ENCODE measurements around the gene MICAL2. TPM values are rescaled to one million over a fixed set of nuclear protein-coding genes. Genes with fewer than 3 reads are reported as not detected.

MICAL2 gene
- total and polyA plus RNA-seq, 10 of the 15 experiments (the other 5 are each of a cell fraction or from before 2014, with no cell fraction given) = 0.90 to 5.6 (median 2.4) TPM

- no peaks in the 10 kb centered on the region for H3K36me3 ChIP-seq (ENCODE audit: control insufficient read depth in 2 of 2, insufficient read depth in 2 of 2, low read length in 1 of 2)
- H3K27ac ChIP-seq (ENCODE audit: control insufficient read depth, insufficient read depth) = no peak overlapping the region
- ChIA-PET CTCF (interaction anchor here (1.2 to 8.3 kb wide), 6 partner anchors 14 to 192 kb away, joined by 3 to 104 read pairs (median 29); no protein-coding TSS in a partner anchor), RAD21 (ENCODE audit: unreplicated experiment) (interaction anchor here (1.2 to 2.4 kb wide), 2 partner anchors 81 to 191 kb away, joined by 3 to 6 read pairs; no protein-coding TSS in a partner anchor), SMC1A (ENCODE audit: uncharacterized antibody, unreplicated experiment) (interaction anchor here (1.0 to 3.0 kb wide), 5 partner anchors 39 to 191 kb away, joined by 3 to 12 read pairs (median 5); no protein-coding TSS in a partner anchor), POLR2A (no interaction called here)
- WGBS (ENCODE audit: insufficient coverage, insufficient replicate concordance, low lambda C conversion rate, missing lambda C conversion rate) = 26% methylated on average over 4 of the region's 4 CpGs
- H2AFZ ChIP-seq (ENCODE audit: control insufficient read depth, low read depth, low read length) = no peak overlapping the region
- no peaks in the 10 kb centered on the region; a peak in 1 of 4 replicates for H3K27me3 ChIP-seq (replicated peaks in 1 of 2; ENCODE audit: control insufficient read depth in 2 of 2, insufficient read depth in 2 of 2, low read length in 1 of 2)
- H3K9me3 ChIP-seq (replicated peaks; ENCODE audit: control insufficient read depth, insufficient read depth, low read length) = no peaks in the 10 kb centered on the region
- FAIRE-seq (no peak), ATAC-seq (no peak), DNase-seq (ENCODE audit: low read depth, low spot score) (no peak)
- TF ChIP-seq RAD51 (IDR thresholded peaks at IDR 0.05) = no peak
- no peak for TF ChIP-seq TCF7 (IDR thresholded peaks at IDR 0.05; ENCODE audit: borderline replicate concordance)
- TF ChIP-seq TARDBP (IDR thresholded peaks at IDR 0.05; ENCODE audit: borderline replicate concordance) = no peak
- TF ChIP-seq TCF3 (IDR thresholded peaks at IDR 0.05; ENCODE audit: borderline replicate concordance, insufficient read depth, low read depth, low read length) = no peak
- no peak for TF ChIP-seq EGR1 (IDR thresholded peaks at IDR 0.05; ENCODE audit: borderline replicate concordance in 1 of 2, low read depth in 2 of 2, low read length in 2 of 2)
- no peak for TF ChIP-seq KAT2A (conservative IDR thresholded peaks at IDR 0.05; ENCODE audit: control insufficient read depth, low read depth, low read length)
- no peak for TF ChIP-seq MEF2B (IDR thresholded peaks at IDR 0.05; ENCODE audit: partially characterized antibody, poor library complexity, severe bottlenecking)
- TF ChIP-seq ZBTB40 (IDR thresholded peaks at IDR 0.05; ENCODE audit: borderline replicate concordance) = no peak
- TF ChIP-seq MXI1 (IDR thresholded peaks at IDR 0.05; ENCODE audit: low read depth, low read length) = no peak
- no peak for TF ChIP-seq HCFC1 (IDR thresholded peaks at IDR 0.05; ENCODE audit: low read length)
- no peak for TF ChIP-seq NR2F1 (conservative IDR thresholded peaks at IDR 0.05)
- no peak for TF ChIP-seq ZBED1 (IDR thresholded peaks at IDR 0.05; ENCODE audit: borderline replicate concordance)
- TF ChIP-seq RFX5 (IDR thresholded peaks at IDR 0.05; ENCODE audit: low read depth, low read length) = no peak
- no peak for TF ChIP-seq MEF2A (IDR thresholded peaks at IDR 0.05; ENCODE audit: insufficient read depth, low read depth, low read length)
- no peak for TF ChIP-seq LARP7 (IDR thresholded peaks at IDR 0.05)
- TF ChIP-seq HDAC2 (IDR thresholded peaks at IDR 0.05) = no peak
- no peak for TF ChIP-seq PAX8 (IDR thresholded peaks at IDR 0.05)
- H3K4me1 ChIP-seq (ENCODE audit: control insufficient read depth, insufficient read depth, low read length) = peaks cover 7% of the 10 kb centered on the region
- intact Hi-C loops (cut with micrococcal nuclease; ENCODE audit: unreplicated experiment) (no loop called here), in situ Hi-C loops (cut with MboI) (loop anchor here (5.0 kb wide), 1 partner anchor 191 kb away; no protein-coding TSS in a partner anchor)
- H3K4me2 ChIP-seq (ENCODE audit: control insufficient read depth, insufficient read depth) = no peak overlapping the region
- no peaks in the 10 kb centered on the region for H3K79me2 ChIP-seq (ENCODE audit: control insufficient read depth, insufficient read depth, low read length)
- no peak overlapping the region for H3K4me3 ChIP-seq
- BruUV-seq (replicated peaks) = no TSS peak
- no peak overlapping the region for H3K9ac ChIP-seq (ENCODE audit: control insufficient read depth, insufficient read depth, low read length)
- H4K20me1 ChIP-seq (ENCODE audit: control insufficient read depth, insufficient read depth) = no peaks in the 10 kb centered on the region
Observed at GRCh38 chr11:12238420-12238819, 128.0 kb downstream of the MICAL2 start.
